ENCODE data around the gene DPF3. TPM values are rescaled to one million over a fixed set of nuclear protein-coding genes. Genes with fewer than 3 reads are reported as not detected.
"Not testable (repeated sequence)": the region's sequence is repeated elsewhere in the genome, so short reads cannot be mapped to it uniquely, and the experiment has no call there.

Gene DPF3
- polyA plus RNA-seq, 1 donor = 4.5 TPM

GRCh38 chr14:72878746-72879145, 15.2 kb downstream of the DPF3 start:
- DNase-seq = no peak

- DNase-seq = no peak
Measured at GRCh38 chr14:72876710-72877063, 17.2 kb downstream of the DPF3 start.

GRCh38 chr14:72876005-72876709, 17.7 kb downstream of the DPF3 start:
- no peak for DNase-seq

GRCh38 chr14:72870878-72871277, 23.0 kb downstream of the DPF3 start:
- not testable (repeated sequence) for DNase-seq

- no peak for DNase-seq
Measured at GRCh38 chr14:72869407-72870329, 24.2 kb downstream of the DPF3 start.

- DNase-seq = no peak
Measured at GRCh38 chr14:72868500-72868899, 25.4 kb downstream of the DPF3 start.

GRCh38 chr14:72864712-72865365, 29.1 kb downstream of the DPF3 start:
- DNase-seq = no peak

- no peak for DNase-seq
Measured at GRCh38 chr14:72863216-72864006, 30.5 kb downstream of the DPF3 start.

- no peak for DNase-seq
Measured at GRCh38 chr14:72856530-72857266, 37.2 kb downstream of the DPF3 start.

- DNase-seq = no peak
Measured at GRCh38 chr14:72855913-72856312, 38.0 kb downstream of the DPF3 start.

- no peak for DNase-seq
Measured at GRCh38 chr14:72852194-72852593, 41.7 kb downstream of the DPF3 start.

- no peak for DNase-seq
Measured at GRCh38 chr14:72851635-72852034, 42.3 kb downstream of the DPF3 start.

- DNase-seq = no peak
Measured at GRCh38 chr14:72850360-72850759, 43.5 kb downstream of the DPF3 start.

- DNase-seq = no peak
Measured at GRCh38 chr14:72849222-72849621, 44.7 kb downstream of the DPF3 start.

GRCh38 chr14:72847721-72848120, 46.2 kb downstream of the DPF3 start:
- no peak for DNase-seq

GRCh38 chr14:72845683-72846082, 48.2 kb downstream of the DPF3 start:
- no peak for DNase-seq

GRCh38 chr14:72845196-72845595, 48.7 kb downstream of the DPF3 start:
- no peak for DNase-seq

GRCh38 chr14:72844524-72844923, 49.4 kb downstream of the DPF3 start:
- DNase-seq = no peak

GRCh38 chr14:72839753-72840607, 53.9 kb downstream of the DPF3 start:
- DNase-seq = no peak

- DNase-seq = no peak
Measured at GRCh38 chr14:72839351-72839750, 54.5 kb downstream of the DPF3 start.

- no peak for DNase-seq
Measured at GRCh38 chr14:72836085-72836484, 57.8 kb downstream of the DPF3 start.
